Tibial nerve (tissue), 4 donors: ENCODE data around the gene LTBR. TPM values are rescaled to one million over a fixed set of nuclear protein-coding genes. Genes with fewer than 3 reads are reported as not detected.

Experiments
- DNase-seq, 2 donors: peaks; one replicate each; pipeline ENCODE4 v3.0.0-alpha.2; 2019; ENCODE audit warnings: low spot score in 2 of 2
- H3K27ac ChIP-seq, 4 donors: fragments of 200-600 bp; sonication (generic) in 3 of 4; one replicate each; pipeline ENCODE4 v1.5.1; 2017 to 2019; ENCODE audit warnings: mild to moderate bottlenecking in 1 of 4
- H3K27me3 ChIP-seq, 2 donors: fragments of 200-600 bp; sonication (generic) in 1 of 2; one replicate each; pipeline versions ENCODE4 v1.5.1 to v1.6.0; 2017 to 2019
- H3K36me3 ChIP-seq, 3 donors: fragments of 200-600 bp; sonication (generic); one replicate each; pipeline ENCODE4 v1.5.1; 2018 to 2019
- H3K4me1 ChIP-seq, 4 donors: fragments of 200-600 bp; sonication (generic) in 3 of 4; one replicate each; pipeline ENCODE4 v1.5.1; 2017 to 2019
- H3K4me3 ChIP-seq, 4 donors: fragments of 200-600 bp; sonication (generic) in 3 of 4; one replicate each; pipeline ENCODE4 v1.5.1; 2017 to 2019; ENCODE audit warnings: mild to moderate bottlenecking in 1 of 4, moderate library complexity in 1 of 4
- H3K9me3 ChIP-seq, 4 donors: fragments of 200-600 bp; sonication (generic) in 3 of 4; one replicate each; pipeline ENCODE4 v1.5.1; 2017 to 2019
- CTCF ChIP-seq, 5 experiments: fragments of 200-600 bp in 3 of 5; fragments of 450-650 bp in 2 of 5; sonication (generic) in 3 of 5; IDR thresholded peaks; one replicate each; pipeline ENCODE4 v1.5.1; 2016 to 2019; ENCODE audit warnings: antibody characterized with exemption in 5 of 5, mild to moderate bottlenecking in 3 of 5, moderate library complexity in 2 of 5
- EP300 ChIP-seq, 2 donors: sonication (generic); formaldehyde crosslinking; IDR thresholded peaks; one replicate each; pipeline ENCODE4 v1.6.1; 2017; ENCODE audit warnings: antibody characterized with exemption in 2 of 2, mild to moderate bottlenecking in 1 of 2
- POLR2A ChIP-seq, 2 donors: fragments of 450-650 bp; IDR thresholded peaks; one replicate each; pipeline ENCODE4 v1.6.1; 2017; ENCODE audit warnings: antibody characterized with exemption in 2 of 2, mild to moderate bottlenecking in 2 of 2, moderate library complexity in 2 of 2
- WGBS, 2 donors: methylation state at CpG; one replicate each; pipeline ENCODE4 v1.1.5; 2018; 5-methylcytosine and 5-hydroxymethylcytosine counted together
- total RNA-seq, 4 donors: library from RNA; depleted of rRNA; stranded (reverse); fragments of >200 nt; gene quantifications; one replicate each; pipeline ENCODE4 v1.1.0, GENCODE V29; 2016

The LTBR gene
- total RNA-seq, 4 donors from 2014 or later: 119 to 234 (median 151) TPM

- Histone ChIP-seq H3K27me3 (no peaks in the 10 kb centered on the region), H3K9me3 (no peaks in the 10 kb centered on the region), H3K4me1 (peaks cover 0 to 35% (median 10%) of the 10 kb centered on the region in 4 donors), H3K4me3 (no peak overlapping the region), H3K27ac (no peak overlapping the region), H3K36me3 (peaks cover 0 to 84% (median 18%) of the 10 kb centered on the region in 3 donors)
- no peak for DNase-seq
- TF ChIP-seq EP300 (IDR thresholded peaks at IDR 0.05) (no peak), CTCF (IDR thresholded peaks at IDR 0.05) (no peak), POLR2A (IDR thresholded peaks at IDR 0.05) (no peak)
- WGBS, 2 donors: 74 to 86% methylated on average over 17 of the region's 17 CpGs
These were observed 7.1 kb downstream of the LTBR start for GRCh38 chr12:6391013-6391412.

- H3K27me3 ChIP-seq: no peaks in the 10 kb centered on the region
- H3K4me3 ChIP-seq: no peak overlapping the region
- no peak for DNase-seq
- H3K27ac ChIP-seq: peak overlapping the region in 1 of 4 donors; percentile 29
- no peaks in the 10 kb centered on the region for H3K9me3 ChIP-seq
- WGBS, 2 donors: 27 to 32% methylated on average over 6 of the region's 6 CpGs
- H3K4me1 ChIP-seq: peaks cover 0 to 20% (median 5%) of the 10 kb centered on the region in 4 donors
- no peak for TF ChIP-seq POLR2A (IDR thresholded peaks at IDR 0.05)
- TF ChIP-seq CTCF (IDR thresholded peaks at IDR 0.05): no peak
- no peak for TF ChIP-seq EP300 (IDR thresholded peaks at IDR 0.05)
- peaks cover 0 to 69% (median 14%) of the 10 kb centered on the region in 3 donors for H3K36me3 ChIP-seq
These were observed 8.5 kb downstream of the LTBR start for GRCh38 chr12:6392504-6392903.

GRCh38 chr12:6393109-6393508 is 9.1 kb downstream of the LTBR start:
- no peaks in the 10 kb centered on the region for H3K9me3 ChIP-seq
- H3K27ac ChIP-seq: no peak overlapping the region
- no peaks in the 10 kb centered on the region for H3K27me3 ChIP-seq
- no peak for DNase-seq
- H3K4me1 ChIP-seq: peaks cover 0 to 14% (median 5%) of the 10 kb centered on the region in 4 donors
- peaks cover 0 to 63% (median 8%) of the 10 kb centered on the region in 3 donors for H3K36me3 ChIP-seq
- no peak overlapping the region for H3K4me3 ChIP-seq
- WGBS, 2 donors: 86 to 92% methylated on average over 7 of the region's 7 CpGs
- TF ChIP-seq EP300 (IDR thresholded peaks at IDR 0.05) (no peak), POLR2A (IDR thresholded peaks at IDR 0.05) (no peak), CTCF (IDR thresholded peaks at IDR 0.05) (no peak)

- DNase-seq: no peak
- Histone ChIP-seq H3K27ac (peak overlapping the region in 2 of 4 donors; percentile 5 to 34), H3K27me3 (no peaks in the 10 kb centered on the region), H3K4me3 (no peak overlapping the region), H3K4me1 (peaks cover 0 to 12% (median 5%) of the 10 kb centered on the region in 4 donors), H3K9me3 (no peaks in the 10 kb centered on the region), H3K36me3 (peaks cover 0 to 63% (median 4%) of the 10 kb centered on the region in 3 donors)
- TF ChIP-seq CTCF (IDR thresholded peaks at IDR 0.05): no peak
- peak in 1 of 2 donors; percentile 31 for TF ChIP-seq EP300 (IDR thresholded peaks at IDR 0.05)
- no peak for TF ChIP-seq POLR2A (IDR thresholded peaks at IDR 0.05)
- WGBS, 2 donors: 73 to 83% methylated on average over 8 of the region's 8 CpGs
These were observed 10.4 kb downstream of the LTBR start for GRCh38 chr12:6394398-6394797.

- no peak for DNase-seq
- TF ChIP-seq CTCF (IDR thresholded peaks at IDR 0.05): no peak
- TF ChIP-seq POLR2A (IDR thresholded peaks at IDR 0.05): no peak
- TF ChIP-seq EP300 (IDR thresholded peaks at IDR 0.05): no peak
- Histone ChIP-seq H3K9me3 (no peaks in the 10 kb centered on the region), H3K4me1 (peaks cover 0 to 12% (median 5%) of the 10 kb centered on the region in 4 donors), H3K4me3 (no peak overlapping the region), H3K36me3 (peaks cover 0 to 49% (median 2%) of the 10 kb centered on the region in 3 donors), H3K27ac (no peak overlapping the region), H3K27me3 (no peaks in the 10 kb centered on the region)
- 49% methylated on average over 2 of the region's 2 CpGs for WGBS, 2 donors
These were observed 12.1 kb downstream of the LTBR start for GRCh38 chr12:6396031-6396430.
